Suprapubic skin (tissue), 4 donors: ENCODE data around the gene AMOTL2.

Source experiments
- EP300 ChIP-seq: sonication (generic); formaldehyde crosslinking; IDR thresholded peaks from one replicate; pipeline ENCODE4 v1.6.1; 2017; ENCODE audit warnings: antibody characterized with exemption
- POLR2A ChIP-seq, 2 donors: fragments of 450-650 bp; IDR thresholded peaks; one replicate each; pipeline ENCODE4 v1.6.1; 2017; ENCODE audit warnings: antibody characterized with exemption in 2 of 2, mild to moderate bottlenecking in 2 of 2, moderate library complexity in 2 of 2
- POLR2AphosphoS5 ChIP-seq, 3 donors: sonication (generic); formaldehyde crosslinking; IDR thresholded peaks; one replicate each; pipeline ENCODE4 v1.6.1; 2017; ENCODE audit warnings: antibody characterized with exemption in 3 of 3
- TF ChIP-seq, protein P1 (sequence below), 2 donors: fragments of 200-600 bp in 1 of 2; fragments of 450-650 bp in 1 of 2; sonication (generic) in 1 of 2; IDR thresholded peaks; one replicate each; pipeline ENCODE4 v1.5.1; 2016 to 2019; ENCODE audit warnings: antibody characterized with exemption in 2 of 2, mild to moderate bottlenecking in 1 of 2, moderate library complexity in 1 of 2

- TF ChIP-seq POLR2AphosphoS5 (IDR thresholded peaks at IDR 0.05), result no peak
- TF ChIP-seq, protein P1, sequence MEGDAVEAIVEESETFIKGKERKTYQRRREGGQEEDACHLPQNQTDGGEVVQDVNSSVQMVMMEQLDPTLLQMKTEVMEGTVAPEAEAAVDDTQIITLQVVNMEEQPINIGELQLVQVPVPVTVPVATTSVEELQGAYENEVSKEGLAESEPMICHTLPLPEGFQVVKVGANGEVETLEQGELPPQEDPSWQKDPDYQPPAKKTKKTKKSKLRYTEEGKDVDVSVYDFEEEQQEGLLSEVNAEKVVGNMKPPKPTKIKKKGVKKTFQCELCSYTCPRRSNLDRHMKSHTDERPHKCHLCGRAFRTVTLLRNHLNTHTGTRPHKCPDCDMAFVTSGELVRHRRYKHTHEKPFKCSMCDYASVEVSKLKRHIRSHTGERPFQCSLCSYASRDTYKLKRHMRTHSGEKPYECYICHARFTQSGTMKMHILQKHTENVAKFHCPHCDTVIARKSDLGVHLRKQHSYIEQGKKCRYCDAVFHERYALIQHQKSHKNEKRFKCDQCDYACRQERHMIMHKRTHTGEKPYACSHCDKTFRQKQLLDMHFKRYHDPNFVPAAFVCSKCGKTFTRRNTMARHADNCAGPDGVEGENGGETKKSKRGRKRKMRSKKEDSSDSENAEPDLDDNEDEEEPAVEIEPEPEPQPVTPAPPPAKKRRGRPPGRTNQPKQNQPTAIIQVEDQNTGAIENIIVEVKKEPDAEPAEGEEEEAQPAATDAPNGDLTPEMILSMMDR (IDR thresholded peaks at IDR 0.05), result no peak
- TF ChIP-seq POLR2A (IDR thresholded peaks at IDR 0.05), result no peak
- TF ChIP-seq EP300, result no peak
Measured at GRCh38 chr3:134372396-134373270, 1.6 kb downstream of the AMOTL2 start.
